Activated CD8-positive, alpha-beta memory T cell treated with anti-CD3 and anti-CD28 coated beads for 1 hour (primary cell): Measurements from ENCODE around the gene ARHGAP23.
"Not testable (repeated sequence)": the region's sequence is repeated elsewhere in the genome, so short reads cannot be mapped to it uniquely, and the experiment has no call there.

Experiments used
- DNase-seq, 2 donors: peaks; one replicate each; pipeline ENCODE4 v3.0.0-alpha.2; 2020; ENCODE audit warnings: low read depth in 1 of 2; ENCODE audit errors: extremely low read depth in 1 of 2

The ARHGAP23 gene

DNA sequence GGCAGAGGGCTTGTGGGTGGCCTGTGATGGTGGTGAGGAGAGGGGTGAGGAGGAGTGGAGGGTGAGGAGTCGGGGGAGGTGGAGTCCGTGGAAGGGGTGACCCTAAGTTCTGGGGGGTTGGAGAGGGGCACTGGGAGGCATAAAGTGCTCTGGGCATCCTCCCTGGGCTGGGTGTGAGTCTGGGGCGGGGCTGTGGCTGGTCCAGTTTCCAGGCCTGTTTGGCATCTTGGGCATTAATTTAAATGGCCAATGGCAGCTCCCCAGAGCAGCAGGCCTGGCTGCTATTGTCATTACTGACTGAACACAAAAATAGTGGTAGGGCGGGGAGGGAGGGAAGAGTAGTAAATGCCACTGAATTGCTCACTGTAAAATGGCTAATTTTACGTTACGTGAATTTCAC lies 7.7 kb upstream of the ARHGAP23 start:
- DNase-seq = no peak

DNA sequence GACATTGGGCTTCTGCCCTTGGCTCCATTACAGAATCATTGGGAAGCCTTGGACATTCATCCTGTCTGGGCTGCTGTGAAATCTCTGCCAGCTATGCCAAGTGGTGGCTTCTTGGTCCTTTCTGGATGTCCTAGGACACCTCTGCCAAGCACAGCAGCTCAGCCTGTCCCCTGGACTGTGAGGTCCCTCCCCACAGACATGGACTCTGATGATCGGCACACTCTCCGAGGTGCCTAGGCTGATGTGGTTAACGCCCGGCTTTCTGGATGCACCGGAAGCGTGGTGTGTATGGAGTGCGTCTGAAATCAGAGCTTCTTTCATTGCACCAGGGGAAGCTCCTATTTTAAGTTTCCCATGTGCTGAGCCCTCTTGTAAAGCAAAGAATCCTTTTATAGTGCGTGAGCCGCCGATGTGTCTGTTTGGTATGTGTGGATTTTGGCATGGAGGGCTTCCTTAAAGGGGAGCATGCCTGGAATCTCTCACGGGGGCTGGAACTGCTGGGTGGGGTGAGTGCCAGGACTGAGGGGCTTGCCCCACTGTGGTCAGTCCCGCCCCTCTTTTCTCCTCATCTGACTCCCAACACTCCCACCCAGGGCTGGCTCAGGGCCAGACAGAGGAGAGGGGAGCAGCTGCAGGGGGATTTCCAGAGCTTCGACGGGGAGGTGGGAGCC lies 7.0 kb upstream of the ARHGAP23 start:
- no peak for DNase-seq

DNA sequence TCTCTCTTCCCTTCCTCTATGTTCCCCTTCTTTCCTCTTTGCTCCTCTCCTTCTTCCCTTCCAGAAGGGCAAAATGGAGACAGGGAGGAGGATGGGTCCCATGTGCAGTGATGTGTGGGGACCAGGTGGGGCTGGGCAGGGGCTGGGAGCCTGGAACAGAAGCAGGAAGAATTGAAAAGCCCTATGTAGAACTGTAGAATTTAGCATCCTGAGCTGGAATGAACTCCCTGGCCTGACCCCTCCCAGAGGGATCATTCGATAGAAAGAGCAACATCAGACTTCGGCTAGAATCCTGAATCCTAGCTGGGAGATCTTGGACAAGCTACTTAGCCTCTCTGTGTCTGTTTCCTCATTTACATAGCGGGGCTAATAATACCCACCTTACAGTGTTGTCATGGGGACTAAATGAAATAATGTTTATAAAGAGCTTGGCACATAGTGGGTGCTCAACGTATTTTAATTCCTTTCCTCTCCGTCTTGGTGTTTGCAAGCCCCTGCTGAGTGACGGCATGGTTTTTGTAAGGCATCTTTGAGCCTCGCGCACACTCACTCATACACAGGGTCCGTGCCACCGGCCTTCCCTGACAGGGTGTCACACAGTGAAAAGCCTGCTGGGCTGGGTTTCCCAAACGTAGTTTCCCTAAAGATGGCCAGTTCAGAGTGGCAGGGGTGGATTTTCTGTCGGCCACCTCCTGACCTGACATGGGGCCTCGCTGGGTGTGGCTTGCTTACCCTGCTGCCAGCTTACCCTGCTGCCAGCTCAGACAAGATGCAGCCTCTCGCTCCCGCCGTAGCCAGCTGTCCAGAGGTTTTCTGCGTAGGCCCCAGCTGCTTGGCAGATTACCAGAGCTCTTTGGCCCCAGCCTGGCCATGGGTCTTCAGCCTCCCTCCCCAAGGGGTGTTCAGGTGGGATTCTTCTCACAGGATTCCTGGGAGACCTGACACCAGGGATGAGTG lies 6.1 kb upstream of the ARHGAP23 start:
- no peak for DNase-seq

DNA sequence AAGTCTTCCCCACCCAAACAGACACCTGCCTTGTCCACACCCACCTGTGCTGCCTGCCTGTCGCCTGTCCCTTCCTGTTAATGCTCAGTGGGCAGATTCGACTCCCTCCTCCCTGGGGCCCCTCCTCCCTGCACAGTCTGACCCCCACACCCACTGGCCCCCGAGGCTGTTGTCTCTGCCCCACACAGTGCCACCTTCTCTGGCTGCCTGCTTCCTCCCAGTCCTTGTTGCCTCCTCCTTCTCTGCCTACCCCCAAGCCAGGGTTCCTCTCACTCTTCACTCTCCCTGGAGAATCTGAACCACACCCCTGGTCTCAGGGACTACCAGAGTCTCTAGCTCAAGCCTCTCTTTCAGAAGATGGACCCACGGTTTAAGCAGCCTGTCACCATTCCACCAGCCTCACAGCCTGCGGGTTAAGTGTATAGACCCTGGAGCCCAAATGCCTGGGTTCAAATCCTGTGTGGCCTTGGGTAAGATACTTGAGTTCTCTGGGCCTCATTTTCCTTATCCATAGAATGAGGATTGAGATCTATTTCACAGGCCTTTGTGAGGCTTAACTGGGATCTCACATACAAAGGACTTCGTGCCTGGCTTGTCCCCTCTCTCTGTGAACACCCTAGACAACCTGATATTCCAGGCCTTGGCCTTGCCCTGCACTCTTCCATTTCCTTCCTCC lies 3.8 kb upstream of the ARHGAP23 start:
- no peak for DNase-seq

DNA sequence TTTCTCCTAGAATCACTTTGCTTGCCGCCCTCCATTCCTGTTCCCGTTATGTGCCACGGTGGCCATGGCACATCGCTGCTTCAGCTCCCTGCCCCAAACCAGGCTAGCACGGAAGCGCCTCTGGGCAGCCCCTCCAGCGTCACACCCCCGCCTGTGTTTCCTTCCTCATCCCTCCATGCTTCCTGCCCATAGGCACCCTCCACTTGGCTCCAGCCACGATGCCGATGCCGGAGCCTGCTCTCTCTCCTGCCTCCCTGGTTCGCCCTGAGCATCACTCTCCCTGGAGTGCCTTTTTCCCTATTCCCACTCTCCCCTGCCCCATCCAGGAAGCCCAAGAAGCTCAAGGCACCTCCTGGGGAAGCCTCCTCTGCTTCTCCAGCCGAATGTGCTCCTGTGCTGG lies 3.2 kb upstream of the ARHGAP23 start:
- DNase-seq = no peak

DNA sequence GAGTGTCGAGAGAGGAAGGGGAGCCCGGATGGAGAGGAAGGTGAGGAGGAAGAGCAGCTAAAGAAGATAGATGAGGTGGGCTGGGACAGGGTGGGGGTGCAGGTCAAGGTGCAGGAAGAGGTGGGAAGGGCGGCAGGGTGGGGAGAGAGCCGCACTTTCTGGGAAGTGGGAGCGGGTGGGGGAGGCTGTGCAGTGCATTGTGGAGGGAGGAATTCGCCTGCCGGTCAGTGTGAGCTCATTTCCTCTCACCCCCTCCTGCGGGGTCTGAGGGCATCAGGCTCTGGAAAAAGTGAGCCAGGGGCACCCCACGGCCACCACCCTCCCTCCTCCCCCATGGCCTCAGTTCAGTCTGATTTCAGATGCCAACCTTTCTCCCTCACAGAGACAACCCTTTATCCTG lies 2.5 kb upstream of the ARHGAP23 start:
- no peak for DNase-seq

DNA sequence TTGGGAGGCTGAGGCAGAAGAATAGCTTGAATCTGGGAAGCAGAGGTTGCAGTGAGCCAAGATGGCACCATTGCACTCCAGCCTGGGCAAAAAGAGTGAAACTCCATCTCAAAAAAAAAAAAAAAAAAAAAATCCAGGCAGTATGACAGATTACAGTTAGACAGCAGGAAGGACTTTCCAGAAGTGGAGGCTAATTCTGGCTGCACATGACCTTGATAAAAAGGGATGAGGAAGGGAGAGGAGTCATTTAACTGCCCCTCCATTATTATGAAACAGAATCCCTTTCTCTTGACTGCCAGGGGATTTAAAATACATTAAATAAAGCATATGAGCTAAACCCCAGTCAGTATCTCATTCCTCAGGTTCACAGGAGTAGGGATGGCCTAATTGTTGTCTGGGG lies 1.8 kb upstream of the ARHGAP23 start:
- DNase-seq = no peak

DNA sequence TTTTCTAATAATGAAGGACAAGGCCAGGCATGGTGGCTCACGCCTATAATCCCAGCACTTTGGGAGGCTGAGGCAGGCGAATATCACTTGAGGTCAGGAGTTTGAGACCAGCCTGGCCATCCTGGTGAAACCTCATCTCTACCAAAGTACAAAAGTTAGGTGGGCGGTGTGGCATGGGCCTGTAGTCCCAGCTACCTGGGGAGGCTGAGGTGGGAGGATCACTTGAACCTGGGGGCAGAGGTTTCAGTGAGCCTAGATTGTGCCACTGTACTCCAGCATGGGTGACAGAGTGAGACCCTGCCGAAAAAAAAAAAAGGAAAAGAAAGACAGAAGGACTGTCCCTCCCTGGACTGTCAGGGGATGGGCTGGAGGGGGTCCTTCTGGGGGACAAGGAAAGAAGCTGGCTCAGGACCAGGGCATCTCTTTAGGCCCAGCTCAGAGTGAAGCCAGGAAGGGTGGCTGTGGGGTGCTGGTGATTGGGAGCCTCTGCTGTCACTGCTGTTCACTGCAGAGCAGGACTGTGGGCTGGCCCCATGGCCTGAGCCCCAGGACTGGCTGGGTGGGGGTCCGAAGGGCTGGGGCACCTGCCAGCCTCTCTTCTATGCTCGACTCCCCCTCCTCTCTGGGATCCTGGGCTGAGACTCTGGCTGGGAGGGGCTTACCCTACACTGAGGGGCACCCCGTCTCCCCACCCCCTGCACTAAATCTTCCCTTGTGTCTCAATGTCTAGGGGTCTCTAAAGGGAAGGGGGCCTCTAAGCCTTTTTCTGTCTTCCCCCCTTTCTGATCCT lies 909 bp upstream of the ARHGAP23 start:
- DNase-seq = no peak

DNA sequence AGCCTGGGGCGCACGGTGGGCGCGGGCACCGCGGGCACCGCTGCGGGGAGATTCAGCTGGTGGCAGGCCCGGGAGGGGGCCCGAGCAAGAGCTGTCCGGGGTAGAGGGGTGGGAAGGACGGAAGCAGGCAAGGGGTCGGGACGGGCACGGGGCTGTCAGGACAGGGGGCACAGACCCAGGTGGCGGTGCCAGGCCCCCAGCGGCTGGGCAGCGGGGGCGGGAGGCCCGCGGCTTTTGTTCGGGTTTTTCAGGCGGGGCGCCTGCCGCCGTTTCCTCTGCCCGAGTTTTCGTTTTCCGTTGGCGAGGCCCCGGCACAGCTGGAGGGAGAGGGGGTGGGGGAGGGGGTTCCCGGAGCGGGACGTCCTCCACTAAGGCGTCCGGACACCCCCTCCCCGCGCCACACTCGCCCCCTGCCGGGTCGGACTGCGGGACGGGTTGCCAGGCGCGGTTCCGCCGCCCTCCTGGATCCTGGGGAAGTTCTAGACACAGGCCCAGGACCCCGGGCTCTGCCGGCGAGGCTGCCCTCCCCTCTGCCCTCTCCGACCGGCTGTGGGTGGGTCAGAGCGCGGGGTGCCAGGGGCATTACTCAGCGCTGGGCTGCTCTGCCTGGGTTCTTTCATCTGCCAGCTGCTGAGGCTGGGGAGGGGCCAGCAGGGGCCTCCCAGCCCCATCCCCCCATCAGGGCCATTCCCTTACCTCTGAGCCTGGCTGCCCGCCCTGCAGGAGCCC lies 543 bp downstream of the ARHGAP23 start:
- DNase-seq = no peak

DNA sequence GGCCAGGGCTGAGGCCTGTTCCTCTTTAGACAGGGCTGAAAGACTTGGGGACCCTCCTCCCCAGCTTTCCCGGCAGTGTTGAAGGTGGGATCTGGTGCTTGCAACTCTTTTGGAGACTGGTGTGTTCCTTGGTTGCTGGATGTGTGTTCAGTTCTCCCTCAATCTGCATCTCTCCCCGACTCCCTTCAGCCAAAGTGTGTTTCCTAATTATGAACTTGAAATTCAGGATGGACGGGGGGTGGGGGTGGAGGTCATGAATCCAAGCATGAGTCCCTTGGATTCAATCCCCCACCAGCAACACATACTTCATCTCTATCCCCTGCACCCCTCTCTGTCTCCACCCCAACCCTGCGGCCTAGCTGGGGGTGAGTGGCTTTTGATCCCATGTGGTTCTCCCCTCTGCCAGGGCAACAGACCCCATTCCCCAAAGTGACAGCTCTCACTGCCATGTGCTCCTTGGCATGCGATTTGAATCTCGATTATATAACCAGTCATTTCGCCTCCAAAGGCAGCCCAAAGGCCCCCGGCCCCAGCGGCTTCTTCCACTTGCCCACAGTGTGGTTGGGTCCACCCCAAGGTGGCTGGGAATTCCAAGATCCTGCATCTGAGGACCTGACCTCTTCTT lies 1.3 kb downstream of the ARHGAP23 start:
- DNase-seq = no peak

DNA sequence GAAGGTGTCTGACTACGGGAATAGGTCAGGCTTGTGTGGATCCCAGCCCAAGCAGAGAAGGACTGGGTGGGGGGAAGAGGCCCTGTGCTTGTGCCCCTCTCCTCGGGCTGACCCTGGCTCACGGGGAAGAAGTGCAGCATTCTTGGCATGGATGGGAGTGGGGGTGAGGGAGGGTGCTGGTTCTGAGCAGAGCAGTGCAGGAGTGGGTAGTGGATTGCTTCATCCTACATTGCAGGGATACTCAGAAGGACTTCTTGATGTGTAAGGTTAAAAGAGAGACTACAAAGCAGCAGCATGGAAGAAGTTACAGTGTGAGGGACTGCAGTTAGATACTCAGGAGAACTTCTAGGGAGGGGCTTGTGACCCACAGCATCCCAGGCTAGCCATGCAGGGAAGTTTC lies 2.1 kb downstream of the ARHGAP23 start:
- DNase-seq = no peak

DNA sequence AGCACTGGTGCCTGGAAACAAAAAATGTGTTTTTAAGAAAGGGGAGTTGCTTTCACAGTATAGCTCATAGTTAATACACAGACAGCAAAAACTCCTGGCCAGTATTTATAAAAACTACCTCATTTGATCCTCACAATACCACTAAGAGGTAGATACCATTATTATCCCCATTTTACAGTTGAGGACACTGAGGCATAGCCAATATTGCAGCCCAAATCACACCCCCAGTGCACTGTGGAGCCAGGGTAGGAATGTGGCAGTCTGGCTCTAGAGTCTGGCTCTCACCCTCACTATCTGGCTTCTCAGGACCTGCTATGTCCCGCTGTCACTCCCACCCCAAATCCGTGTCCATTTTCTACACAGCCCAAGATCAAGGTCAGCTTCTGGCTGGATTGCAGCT lies 2.6 kb downstream of the ARHGAP23 start:
- no peak for DNase-seq

DNA sequence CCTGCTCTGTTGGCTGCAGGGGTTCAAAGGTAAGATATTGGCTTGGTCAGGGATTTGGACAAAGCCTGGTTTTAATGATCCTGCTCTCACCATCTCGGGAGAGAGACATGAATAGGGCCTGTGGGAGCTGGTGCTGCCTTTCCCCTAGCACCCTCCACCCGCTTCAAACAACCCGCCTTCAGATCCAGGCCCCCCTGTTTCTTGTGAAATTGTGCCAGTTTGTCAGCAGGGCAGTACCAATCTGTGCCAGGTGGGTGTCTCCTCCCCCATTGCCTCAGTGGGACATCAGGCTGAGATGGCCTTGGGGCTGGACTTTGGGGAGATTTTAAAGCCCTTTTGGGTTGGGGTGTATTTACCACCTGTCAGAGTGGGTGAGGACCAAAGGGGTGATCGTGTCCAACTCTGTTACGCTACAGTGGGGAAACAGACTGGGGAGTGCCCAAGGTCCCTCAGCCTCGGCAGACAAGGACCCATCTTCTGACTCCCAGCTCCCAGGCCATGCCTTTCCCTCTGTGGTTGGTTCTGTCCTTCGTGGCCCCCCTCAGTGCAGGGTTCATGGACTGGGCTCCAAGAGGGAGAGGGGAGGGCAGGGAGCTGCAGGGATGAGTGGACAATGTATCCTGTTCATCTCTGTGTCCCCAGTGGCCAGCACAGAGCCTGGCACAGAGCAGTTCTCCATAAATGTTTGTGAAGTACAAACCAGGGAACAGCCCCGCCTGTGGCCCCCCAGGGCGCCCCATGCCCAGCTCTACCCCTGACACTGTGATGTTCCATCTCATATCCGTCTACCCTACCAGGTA lies 3.3 kb downstream of the ARHGAP23 start:
- no peak for DNase-seq

DNA sequence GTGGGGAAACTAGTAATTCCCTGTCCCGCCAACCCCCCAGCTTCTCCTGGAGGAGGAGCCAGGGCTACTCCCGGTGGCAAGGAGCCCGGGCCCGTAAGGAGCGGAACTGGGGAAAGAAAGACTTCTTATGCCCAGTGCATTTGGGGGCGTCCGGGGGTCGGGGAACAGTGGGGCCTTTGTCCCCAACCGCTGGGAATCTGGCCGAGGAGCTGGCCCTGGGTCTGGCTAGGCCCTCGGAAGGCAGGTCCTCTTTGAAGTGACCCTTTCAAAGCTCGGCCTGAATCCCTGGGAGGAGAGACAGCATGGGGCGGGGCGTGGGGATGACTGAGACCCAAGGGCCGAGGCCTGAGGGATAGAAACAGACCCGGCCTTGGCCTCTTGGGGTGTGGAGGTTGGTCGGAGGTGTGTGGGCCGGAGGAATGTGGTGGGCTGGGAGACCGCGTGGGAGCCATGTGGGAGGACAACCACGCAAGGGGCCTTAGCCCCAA lies 6.0 kb downstream of the ARHGAP23 start:
- no peak for DNase-seq

DNA sequence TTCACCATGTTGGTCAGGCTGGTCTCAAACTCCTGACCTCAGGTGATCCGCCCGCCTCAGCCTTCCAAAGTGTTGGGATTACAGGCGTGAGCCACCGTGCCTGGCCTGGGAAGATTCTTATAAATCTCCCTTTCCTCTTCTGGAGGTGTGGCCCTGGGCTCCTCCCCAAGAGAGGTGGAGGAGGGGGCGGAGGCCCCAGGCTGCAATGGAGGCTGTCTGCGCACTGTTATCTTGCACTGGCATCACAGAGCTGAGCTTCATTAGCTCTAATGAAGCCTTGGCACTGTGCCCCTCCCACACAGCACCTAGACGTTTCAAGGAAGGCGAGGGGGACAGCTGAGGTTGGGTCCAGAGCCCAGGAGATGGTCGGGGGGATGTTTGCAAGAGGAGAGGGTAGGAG lies 7.5 kb downstream of the ARHGAP23 start:
- DNase-seq = no peak

DNA sequence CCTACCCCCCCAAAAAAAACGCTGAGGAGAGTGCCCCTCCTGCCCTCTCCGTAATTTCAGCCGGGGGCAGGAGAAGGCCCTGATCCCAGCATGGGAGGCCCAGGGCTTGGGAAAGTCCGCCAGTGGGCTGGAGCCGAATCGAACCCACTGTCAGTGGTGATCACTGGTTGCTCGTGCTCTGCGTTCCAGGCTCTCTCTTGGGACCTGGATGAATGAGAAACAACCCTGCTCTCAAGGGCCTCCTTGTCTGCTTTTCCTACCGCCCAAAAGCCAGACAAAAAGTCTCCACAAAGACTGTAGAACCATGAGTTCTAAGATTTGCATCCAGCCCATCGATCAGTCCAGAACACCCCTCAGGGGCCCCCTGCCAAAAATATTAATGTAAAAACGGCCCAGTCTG lies 8.1 kb downstream of the ARHGAP23 start:
- DNase-seq = no peak

DNA sequence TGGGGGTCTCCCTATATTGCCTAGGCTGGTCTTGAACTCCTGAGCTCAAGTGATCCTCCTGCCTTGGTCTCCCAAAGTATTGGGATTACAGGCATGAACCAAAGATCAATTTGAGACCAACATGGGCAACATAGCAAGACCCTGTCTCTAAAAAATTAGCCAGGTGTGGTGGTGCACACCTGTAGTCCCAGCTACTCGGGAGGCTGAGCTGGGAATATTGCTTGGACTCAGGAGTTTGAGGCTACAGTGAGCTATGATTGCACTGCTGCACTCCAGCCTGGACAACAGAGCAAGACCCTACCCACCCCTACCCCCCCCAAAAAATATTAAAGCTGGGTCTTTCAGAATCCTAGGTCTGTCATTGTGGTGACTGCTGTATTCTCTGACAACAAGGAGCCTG lies 9.0 kb downstream of the ARHGAP23 start:
- DNase-seq = not testable (repeated sequence)

DNA sequence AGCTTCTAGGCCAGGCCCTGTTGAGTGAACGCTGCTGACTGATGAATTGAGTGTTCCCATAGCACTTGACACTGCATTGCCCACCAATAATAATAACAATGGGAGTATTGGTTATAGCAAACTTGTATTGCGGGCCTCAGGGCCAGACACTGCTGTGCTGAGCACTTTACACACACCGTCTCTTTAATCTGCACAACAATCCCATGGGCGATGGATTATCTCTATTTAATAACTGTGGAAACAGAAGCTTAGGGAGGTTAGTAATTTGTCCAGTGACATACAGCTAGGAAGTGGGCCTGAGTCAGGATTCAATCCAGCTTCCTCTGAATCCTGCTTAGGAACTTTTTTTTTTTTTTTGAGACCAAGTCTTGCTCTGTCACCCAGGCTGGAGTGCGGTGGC lies 11.2 kb downstream of the ARHGAP23 start:
- no peak for DNase-seq
